Stimulated activated CD4-positive, alpha-beta T cell treated with anti-CD3 and anti-CD28 coated beads, Interleukin-1b, Interleukin-23, amount 100 ng/mL, for 24 hours (primary cell): ENCODE results near the gene PTGER3.
"Not testable (repeated sequence)": the region's sequence is repeated elsewhere in the genome, so short reads cannot be mapped to it uniquely, and the experiment has no call there.

Source experiments
- DNase-seq, 4 experiments: peaks; one replicate each; pipeline ENCODE4 v3.0.0-alpha.2; 2020; ENCODE audit warnings: low read depth in 4 of 4, low spot score in 1 of 4

PTGER3 gene

DNA sequence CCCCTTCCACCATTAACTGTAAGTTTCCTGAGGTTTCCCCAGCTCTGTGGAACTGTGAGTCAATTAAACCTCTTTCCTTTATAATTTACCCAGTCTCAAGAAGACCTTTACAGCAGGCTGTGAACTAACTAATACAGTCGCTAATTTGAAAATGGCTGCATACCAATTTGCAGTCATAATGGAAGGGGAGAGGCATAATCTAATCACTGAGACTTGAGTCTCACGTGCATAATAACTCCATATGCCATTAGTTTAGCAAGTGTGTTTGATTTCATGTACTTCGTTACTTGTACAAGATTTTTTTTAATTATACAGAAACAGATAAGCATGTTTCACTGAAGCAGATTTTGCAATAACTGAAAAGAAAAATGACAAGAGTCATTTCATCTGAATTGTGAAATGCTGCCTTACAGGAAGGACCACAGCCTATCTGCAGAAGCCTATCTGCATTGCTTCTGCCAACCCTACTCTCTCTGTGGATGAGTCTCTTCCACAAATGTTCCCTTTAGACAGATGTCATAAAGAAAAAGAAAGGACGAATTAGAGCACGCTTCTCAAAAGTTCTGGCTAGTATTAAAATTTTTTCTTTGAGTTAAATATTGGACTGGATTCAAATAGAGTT lies 99.1 kb downstream of the PTGER3 start:
- no peak for DNase-seq

DNA sequence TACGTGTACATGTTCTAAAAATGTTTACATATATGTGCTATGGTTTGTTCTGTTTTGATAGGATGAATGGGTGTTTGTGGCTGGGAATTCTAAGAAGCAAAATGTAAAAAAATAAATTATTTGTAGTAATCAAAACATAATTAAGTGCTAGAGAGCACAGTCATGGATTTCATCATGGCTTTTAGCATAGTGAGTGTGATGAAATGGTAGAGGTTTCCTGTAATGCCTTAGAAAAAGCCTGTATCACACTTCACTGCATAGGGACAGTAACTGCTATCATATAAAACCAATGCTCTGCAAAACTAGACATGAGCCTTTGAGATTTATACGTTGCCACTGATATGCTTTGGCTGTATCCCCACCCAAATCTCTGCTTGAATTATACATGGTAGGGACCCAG lies 99.8 kb downstream of the PTGER3 start:
- no peak for DNase-seq

DNA sequence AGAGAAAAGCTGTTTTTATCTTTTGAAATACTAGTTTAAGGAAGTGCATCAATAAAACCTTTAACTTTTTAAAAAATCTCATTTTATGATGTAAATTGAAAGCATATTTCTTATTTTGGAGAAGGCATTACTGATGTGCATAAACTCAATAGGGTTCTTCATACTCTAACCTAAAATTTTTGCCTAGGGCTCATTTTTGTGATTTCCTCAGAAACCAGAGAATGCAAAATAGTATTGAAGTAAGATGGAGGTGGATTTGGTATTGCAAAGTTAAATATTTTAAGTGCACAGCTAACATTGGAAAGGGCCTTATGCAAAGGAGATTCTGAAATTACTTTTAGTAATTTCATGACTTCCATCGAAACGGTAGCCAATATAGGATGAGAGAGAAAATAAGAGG lies 101.9 kb downstream of the PTGER3 start:
- no peak for DNase-seq

DNA sequence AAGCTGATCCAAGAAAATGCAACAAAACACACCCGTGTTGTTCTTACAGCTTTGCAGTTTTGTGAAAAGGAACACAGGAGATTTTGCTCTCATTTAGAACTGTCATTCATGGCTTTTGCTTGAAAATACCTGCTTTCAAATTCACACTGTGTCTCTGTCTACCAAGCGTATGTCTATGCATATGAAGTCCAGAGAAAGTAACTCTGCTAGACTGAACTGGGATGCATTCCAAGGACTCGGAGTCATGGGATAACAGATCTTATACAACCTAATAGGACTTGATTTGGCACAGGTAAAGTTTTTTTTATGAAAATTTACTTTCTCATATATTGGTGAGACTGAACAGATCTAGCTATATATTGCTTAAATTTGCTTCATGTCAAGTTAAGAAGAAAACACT lies 102.4 kb downstream of the PTGER3 start:
- DNase-seq, result no peak

DNA sequence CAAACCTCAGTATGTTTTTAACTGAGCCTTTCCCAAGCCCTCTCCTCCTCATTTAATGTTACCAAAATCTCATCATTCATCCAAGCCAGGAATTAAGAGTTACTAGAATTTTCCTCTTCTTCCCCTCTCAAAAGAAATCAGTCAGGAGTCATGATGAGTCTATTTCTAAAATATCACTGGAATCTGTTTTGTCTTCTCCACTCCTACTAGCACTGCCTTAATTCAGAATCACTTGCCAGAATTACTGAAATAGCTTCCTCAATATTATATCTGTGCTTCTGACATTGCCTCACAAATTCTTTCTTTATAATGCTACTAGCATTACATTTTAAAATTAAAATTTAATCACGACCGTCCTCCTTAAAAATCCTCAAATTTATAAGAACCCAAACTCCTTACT lies 106.1 kb downstream of the PTGER3 start:
- DNase-seq, result no peak

DNA sequence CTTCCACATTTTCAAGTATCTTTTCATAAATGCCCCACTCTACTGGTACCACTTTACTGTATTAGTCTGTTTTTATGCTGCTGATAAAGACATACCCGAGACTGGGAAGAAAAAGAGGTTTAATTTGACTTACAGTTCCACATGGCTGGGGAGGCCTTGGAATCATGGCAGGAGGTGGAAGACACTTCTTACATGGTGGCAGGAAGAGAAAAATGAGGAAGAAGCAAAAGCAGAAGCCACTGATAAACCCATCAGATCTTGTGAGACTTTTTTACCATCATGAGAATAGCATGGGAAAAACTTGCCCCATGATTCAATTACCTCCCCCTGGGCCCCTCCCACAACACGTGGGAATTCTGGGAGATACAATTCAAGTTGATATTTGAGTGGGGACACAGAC lies 107.2 kb downstream of the PTGER3 start:
- not testable (repeated sequence) for DNase-seq

DNA sequence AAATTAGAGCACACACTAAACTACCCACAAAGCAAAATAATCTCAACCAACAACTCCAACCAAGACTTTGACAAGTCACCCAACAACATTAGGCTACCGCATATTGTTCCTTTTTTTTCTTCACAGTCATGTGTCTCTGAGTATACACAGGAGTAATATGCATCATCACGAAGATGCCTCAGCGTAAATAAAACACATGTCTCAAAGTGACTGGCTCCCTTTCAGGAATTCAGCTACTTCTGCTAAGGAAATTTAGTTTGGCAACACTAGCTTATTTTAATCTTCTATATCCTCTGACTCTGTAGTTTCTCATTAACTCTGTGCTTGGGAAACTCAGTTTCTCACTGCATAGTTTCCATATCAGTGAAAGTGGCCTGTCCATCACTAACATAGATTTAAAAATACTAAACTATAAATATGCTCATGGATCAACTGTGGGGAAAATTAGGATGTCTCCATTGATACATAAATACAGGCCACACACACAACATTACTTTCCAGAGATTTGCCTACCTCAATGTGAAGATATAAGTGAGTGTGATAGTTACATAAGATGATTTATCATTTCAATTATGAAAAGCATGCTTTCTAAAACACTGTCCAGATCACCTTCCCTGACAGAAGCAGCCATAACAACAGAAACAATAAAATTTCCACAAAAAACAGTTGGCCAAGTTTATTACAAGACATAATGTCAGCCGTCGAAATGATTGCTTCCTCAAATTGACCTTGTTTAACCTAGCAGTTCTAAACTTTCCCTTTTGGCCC lies 113.2 kb downstream of the PTGER3 start:
- DNase-seq, result no peak

DNA sequence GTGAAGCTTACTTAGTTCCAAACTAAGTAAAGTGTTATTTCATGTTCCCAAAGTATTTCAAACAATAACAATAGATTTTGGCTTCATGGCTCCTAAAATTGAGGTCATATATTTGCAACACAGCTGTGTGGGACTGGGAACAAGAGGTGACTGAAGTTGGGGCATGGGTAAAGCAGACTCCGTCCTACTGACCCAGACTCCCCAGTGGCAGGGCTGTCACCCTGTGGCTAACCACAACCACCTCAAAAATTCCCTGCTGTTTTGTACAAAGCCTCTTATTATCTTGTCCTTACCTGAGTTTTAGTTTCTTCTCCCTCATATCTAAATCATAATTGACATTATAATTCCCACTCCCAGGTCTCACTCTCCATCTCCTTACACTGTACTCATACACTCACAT lies 117.6 kb downstream of the PTGER3 start:
- no peak for DNase-seq

DNA sequence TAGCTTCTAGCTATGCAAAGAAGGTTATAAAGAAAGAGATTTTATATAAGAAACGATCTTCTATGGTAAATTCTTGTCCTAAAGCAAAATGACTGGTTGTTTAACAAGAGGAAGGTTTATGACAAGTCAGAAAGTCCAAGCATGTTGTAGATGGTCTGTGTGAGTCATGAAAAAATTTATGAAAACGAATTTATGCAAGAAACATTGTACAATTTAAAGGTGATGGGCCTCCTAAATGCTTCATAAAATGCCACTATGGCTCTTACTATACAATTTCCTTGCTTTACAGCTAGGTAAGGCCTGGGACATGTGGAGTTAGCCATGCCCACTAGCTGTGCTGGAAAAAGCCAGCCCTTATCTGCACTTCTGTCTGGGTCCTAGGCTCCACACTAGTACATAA lies 125.4 kb downstream of the PTGER3 start:
- DNase-seq, result no peak
